SHP77 (cell line): ENCODE results near the gene KIF27.
"Not testable (repeated sequence)": the region's sequence is repeated elsewhere in the genome, so short reads cannot be mapped to it uniquely, and the experiment has no call there.

Source experiments
- DNase-seq, 2 experiments: peaks; one replicate each; lab custom pipeline; 2025; lab: John Stamatoyannopoulos, UW

Gene KIF27

GRCh38 chr9:83920927-83921707 is at the start of gene KIF27:
KIF27 (minus strand) TSS chr9:83921432; CDS start chr9:83915591, 5,841 bp downstream.
- peak; percentile 82 to 92 for DNase-seq

DNA sequence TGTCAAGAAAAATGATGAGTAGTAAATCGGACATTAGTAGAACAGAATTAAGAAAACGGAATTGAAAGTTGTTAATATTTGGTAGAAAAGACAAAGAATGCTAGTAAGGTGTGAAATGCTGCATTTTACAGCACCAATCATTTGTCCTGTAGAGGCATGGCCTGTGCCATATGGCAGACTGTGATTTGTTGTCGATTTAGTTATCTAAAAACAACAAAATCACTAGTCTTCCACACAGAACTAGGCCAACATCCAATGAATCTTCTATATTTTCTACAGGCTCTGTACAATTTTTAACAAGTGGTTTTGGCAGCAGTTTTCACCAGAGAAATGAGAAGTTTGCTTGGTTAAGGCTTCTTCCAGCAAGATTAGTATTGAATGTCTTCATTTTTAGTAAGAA is 48.4 kb upstream of the KIF27 start:
- DNase-seq: no peak

- no peak for DNase-seq
Observed at GRCh38 chr9:83967073-83967472, 45.8 kb upstream of the KIF27 start.

- DNase-seq: no peak
Observed at GRCh38 chr9:83966209-83966582, 45.0 kb upstream of the KIF27 start.

DNA sequence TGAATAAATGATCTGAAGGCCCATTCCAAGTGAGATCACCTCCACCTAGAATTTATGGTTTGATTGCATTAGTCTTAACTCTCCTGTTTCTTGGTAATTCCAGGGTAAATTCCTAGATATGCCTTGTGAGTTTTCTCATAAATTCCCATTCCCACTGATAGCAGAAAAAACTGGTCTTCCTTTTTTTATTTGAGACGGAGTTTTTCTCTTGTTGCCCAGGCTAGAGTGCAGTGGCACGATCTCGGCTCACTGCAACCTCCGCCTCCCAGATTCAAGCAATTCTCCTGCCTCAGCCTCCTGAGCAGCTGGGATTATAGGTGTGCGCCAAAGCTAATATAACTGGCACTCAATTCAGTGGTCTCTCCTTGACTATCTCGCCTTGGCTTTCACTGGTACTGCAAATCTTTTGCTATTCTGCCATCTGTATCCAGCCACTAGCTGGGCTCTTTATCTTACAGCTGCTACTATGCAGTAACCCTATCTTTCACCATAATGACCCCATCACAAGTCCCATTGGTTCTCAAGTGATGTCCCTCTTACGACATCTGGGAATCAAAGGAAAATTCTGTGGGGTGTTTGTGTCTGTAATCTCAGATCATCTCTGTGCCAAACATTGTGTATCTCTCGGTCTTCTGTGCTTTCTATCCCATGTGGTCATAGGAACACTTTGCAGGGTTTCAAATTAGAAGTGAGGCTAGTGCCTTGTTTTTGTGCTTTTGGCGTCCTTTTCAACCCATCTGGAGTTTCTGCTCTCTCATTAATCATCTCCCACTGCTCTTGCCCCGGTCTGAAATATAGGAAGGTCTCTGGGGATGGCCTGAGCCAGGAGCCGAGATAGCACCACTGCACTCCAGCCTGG is 44.3 kb upstream of the KIF27 start:
- DNase-seq: no peak

GRCh38 chr9:83964973-83965349 is 43.7 kb upstream of the KIF27 start:
- no peak for DNase-seq

DNA sequence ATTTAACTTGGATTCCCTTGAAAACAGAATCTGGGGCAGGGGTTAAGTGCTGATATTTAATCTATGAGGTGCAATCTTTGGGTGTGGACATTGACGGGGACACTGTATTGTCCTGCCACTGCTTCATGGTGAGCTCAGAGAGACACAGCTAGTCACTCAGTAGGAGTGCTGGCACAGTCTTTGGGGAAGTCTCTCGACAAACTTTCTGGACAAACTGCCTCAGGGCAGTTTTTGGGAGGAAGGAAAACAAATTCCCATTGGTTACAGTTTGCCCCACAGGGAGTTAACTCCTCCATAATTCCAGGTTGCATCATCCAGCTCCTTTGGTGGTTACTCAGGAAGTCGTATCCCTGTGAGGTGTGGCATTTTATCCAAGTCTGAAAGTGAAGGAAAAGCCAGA is 40.9 kb upstream of the KIF27 start:
- DNase-seq: no peak

DNA sequence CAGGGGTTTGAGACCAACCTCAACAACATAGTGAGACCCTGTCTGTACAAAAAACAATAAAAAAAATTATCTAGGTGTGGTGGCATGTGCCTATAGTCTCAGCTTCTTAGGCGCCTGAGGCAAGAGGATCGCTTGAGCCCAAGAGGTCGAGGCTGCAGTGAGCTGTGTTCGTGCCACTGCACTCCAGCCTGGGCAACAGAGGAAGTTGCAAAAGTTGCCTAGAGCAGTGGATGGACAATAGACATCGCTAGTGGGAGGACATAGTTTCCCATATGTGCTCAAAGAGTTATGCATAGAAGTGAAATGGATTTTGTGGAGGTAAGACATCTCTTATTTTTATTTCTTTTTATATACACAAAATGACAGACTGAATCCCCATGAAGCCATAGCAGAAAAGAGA is 39.8 kb upstream of the KIF27 start:
- DNase-seq: no peak

DNA sequence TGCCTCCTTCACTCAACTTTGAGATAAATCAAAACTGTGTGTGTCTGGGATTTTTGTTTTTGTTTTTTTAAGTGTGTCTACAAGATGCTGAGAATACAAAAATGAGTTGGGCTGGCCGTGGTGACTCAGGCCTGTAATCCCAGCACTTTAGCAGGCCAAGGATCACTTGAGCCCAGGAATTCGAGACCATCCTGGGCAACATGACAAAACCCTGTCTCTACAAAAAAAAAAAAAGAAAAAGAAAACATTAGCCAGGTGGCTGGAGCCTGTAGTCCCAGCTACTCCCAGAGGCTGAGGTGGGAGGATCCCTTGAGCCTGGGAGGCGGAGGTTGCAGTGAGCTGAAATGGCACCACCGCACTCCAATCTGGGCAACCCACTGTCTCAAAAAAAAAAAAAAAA is 37.8 kb upstream of the KIF27 start:
- DNase-seq: no peak

DNA sequence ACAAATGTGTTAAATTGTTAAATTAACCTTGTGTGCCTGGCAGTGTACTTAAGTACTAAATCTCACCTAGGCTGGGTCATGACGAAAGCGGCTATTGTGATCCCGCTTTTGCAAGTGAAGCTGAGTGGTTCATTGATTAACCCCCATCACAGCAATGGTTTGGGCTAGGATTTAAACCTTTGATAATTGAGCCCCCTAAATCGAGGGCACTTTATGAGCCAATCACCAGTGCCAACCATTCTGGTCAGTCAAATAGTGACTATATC is 35.9 kb upstream of the KIF27 start:
- DNase-seq: no peak

DNA sequence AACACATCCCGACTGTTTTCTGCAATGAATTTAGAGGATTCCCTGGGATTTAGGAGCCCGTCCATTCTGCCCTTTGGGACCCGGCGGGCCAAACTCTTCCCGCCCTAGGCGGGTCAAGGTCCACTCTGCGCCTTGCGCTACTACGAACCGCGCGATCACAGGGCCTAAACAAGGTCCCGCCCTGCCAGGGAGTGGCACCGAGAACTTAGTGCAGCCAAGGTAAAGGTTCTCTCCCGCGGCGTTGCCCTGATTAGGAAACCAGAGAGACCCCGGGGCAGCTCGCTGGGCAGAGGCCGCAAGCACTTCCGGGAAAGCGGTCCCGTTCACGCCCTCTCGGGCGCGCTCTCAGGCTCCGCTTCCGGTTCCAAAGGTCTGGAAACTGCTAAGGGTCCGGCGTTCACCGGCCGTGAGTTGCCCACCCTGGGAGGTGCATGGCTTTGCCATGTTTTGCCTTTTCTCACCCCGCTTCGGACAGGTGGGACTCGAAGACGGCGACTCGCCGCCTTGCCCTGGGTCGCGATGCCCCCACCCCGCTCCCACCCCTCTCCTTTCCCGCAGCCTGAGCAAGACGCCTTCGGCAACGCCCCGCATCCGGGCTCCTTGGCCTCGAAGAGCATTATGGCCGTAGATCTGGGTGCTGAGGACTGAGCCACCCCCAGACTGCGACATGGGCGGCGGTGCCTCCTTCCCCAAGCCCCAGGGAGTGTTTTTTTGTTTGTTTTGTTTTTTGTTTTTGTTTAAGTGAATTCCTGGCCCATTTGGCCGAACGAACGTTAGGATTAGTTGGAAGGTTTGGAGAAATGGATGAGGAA is 35.4 kb upstream of the KIF27 start:
- DNase-seq: peak; percentile 34 to 73

DNA sequence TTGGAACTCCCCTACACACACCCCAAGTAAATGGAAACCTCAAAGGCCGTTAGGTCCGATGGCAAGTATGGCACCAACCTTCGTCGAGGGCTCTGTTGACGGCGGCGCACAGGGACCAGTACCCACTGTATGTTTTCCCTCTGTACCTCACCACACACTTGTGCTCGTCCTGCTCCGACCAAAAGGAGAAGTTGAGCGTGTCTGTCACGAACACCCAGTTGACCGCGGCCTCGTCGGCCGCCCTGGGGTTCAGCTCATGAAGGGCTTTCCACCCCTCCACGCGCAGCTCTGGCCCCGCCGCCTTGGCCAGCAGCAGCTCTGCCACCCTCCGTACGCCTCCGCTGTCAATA is 34.8 kb upstream of the KIF27 start:
- DNase-seq: peak in 1 of 2 experiments; percentile 3

GRCh38 chr9:83948096-83948495 is 26.9 kb upstream of the KIF27 start:
- not testable (repeated sequence) for DNase-seq

- DNase-seq: no peak
Observed at GRCh38 chr9:83940590-83941303, 19.5 kb upstream of the KIF27 start.

- DNase-seq: peak in 1 of 2 experiments; percentile 48
Observed at GRCh38 chr9:83937861-83938455, 16.7 kb upstream of the KIF27 start.

- no peak for DNase-seq
Observed at GRCh38 chr9:83936523-83936922, 15.3 kb upstream of the KIF27 start.

GRCh38 chr9:83935276-83935935 is 14.2 kb upstream of the KIF27 start:
- no peak for DNase-seq

- DNase-seq: no peak
Observed at GRCh38 chr9:83934569-83935275, 13.5 kb upstream of the KIF27 start.

DNA sequence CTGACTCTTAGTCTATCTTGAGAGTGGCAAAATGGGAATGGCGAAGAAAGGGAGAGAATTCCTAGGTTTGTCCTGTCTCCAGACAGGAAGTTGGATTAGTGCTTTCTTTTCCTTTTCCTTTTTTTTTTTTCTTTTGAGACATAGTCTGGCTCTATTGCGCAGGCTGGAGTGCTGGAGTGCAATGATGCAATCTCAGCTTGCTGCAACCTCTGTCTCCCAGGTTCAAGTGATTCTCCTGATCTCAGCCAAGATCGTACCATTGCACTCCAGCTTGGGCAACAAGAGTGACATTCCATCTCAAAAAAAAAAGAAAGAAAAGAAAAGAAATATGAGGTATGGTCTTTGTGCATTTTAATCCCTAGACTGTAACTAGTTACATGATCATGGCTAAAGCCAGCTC is 12.6 kb upstream of the KIF27 start:
- DNase-seq: no peak

DNA sequence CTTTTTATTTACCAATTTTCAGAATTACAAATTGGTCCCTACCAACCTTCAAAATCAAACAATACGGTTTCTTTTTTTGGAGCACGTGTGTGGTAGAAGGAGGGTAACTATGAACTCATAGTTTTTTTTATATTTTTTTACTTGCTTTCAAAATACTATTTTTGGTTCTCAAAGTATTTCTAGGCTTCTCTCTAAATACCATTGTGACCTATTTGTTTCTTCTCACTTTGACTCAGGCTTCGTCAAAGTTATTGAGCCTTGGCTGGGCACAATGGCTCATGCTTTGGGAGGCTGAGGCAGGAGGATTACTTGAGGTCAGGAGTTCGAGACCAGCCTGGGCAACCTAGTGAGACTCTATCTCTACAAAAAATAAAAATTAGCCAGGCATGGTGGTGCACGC is 11.6 kb upstream of the KIF27 start:
- no peak for DNase-seq

DNA sequence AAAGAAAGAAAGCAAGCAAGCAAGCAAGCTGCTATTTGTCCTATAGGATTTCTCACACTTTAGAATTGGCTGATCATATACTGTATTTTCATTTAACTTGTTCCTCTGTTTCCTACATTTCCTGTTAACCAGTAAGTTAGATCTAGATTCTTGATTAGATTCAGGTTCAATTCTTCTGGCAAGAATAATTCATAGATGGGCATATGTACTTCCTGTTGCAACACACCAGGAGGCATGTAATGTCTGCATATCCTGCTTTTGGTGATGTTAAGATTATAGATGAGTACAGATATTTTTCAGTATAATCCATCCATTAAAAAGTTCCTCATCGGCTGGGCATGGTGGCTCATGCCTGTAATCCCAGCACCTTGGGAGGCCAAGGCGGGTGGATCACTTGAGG is 10.8 kb upstream of the KIF27 start:
- no peak for DNase-seq
